ENCODE measurements around the gene XYLB.
"Not testable (repeated sequence)": the region's sequence is repeated elsewhere in the genome, so short reads cannot be mapped to it uniquely, and the experiment has no call there.

XYLB gene

GRCh38 chr3:38346587-38347410, at the start of gene XYLB:
TSS of gene XYLB (plus strand) at chr3:38346785. CDS start at chr3:38346869, 84 bp downstream.
- peak; percentile 86 for DNase-seq (ENCODE audit: low read depth)

- not testable (repeated sequence) for DNase-seq (ENCODE audit: low read depth)
Measured at GRCh38 chr3:38297053-38297452, 49.5 kb upstream of the XYLB start.

- no peak for DNase-seq (ENCODE audit: low read depth)
Measured at GRCh38 chr3:38297537-38297936, 49.0 kb upstream of the XYLB start.

GRCh38 chr3:38297947-38298711, 48.5 kb upstream of the XYLB start:
- DNase-seq (ENCODE audit: low read depth), result peak; percentile 45

GRCh38 chr3:38306941-38307340, 39.6 kb upstream of the XYLB start:
- DNase-seq (ENCODE audit: low read depth), result no peak

GRCh38 chr3:38307599-38307998, 39.0 kb upstream of the XYLB start:
- DNase-seq (ENCODE audit: low read depth), result no peak

- DNase-seq (ENCODE audit: low read depth), result no peak
Measured at GRCh38 chr3:38308456-38308855, 38.1 kb upstream of the XYLB start.

GRCh38 chr3:38311476-38311875, 35.1 kb upstream of the XYLB start:
- no peak for DNase-seq (ENCODE audit: low read depth)

GRCh38 chr3:38311941-38312340, 34.6 kb upstream of the XYLB start:
- DNase-seq (ENCODE audit: low read depth), result no peak

GRCh38 chr3:38312356-38312755, 34.2 kb upstream of the XYLB start:
- DNase-seq (ENCODE audit: low read depth), result no peak

GRCh38 chr3:38313263-38313662, 33.3 kb upstream of the XYLB start:
- no peak for DNase-seq (ENCODE audit: low read depth)

GRCh38 chr3:38313695-38314094, 32.9 kb upstream of the XYLB start:
- DNase-seq (ENCODE audit: low read depth), result no peak

- peak; percentile 3 for DNase-seq (ENCODE audit: low read depth)
Measured at GRCh38 chr3:38314112-38314763, 32.3 kb upstream of the XYLB start.

- DNase-seq (ENCODE audit: low read depth), result no peak
Measured at GRCh38 chr3:38314764-38315487, 31.7 kb upstream of the XYLB start.

- DNase-seq (ENCODE audit: low read depth), result no peak
Measured at GRCh38 chr3:38315488-38316230, 30.9 kb upstream of the XYLB start.

GRCh38 chr3:38316356-38317191, 30.0 kb upstream of the XYLB start:
- DNase-seq (ENCODE audit: low read depth), result no peak

GRCh38 chr3:38317192-38317759, 29.3 kb upstream of the XYLB start:
- DNase-seq (ENCODE audit: low read depth), result no peak

- DNase-seq (ENCODE audit: low read depth), result no peak
Measured at GRCh38 chr3:38318766-38319671, 27.6 kb upstream of the XYLB start.

GRCh38 chr3:38320638-38321037, 25.9 kb upstream of the XYLB start:
- DNase-seq (ENCODE audit: low read depth), result not testable (repeated sequence)

Measured in ELR (cell line).